Prostate gland (tissue), 2 donors: ENCODE results near the gene LTBP3. TPM values are rescaled to one million over a fixed set of nuclear protein-coding genes. Genes with fewer than 3 reads are reported as not detected.

Source experiments
- DNase-seq: peaks from one replicate; pipeline ENCODE4 v3.0.0-alpha.2; 2019; ENCODE audit warnings: low spot score
- H3K27ac ChIP-seq, 2 donors: fragments of 200-600 bp; sonication (generic); 2 replicates each; pipeline ENCODE4 v1.5.1; 2017 to 2019
- H3K27me3 ChIP-seq: fragments of 200-600 bp; sonication (generic); replicated peaks from 2 replicates; pipeline ENCODE4 v1.5.1; 2019; ENCODE audit not compliant: insufficient read depth
- H3K36me3 ChIP-seq, 2 donors: fragments of 200-600 bp; sonication (generic); 1 replicate in 1 of 2; 2 replicates in 1 of 2; pipeline versions ENCODE4 v1.5.1 to v1.8.1; 2017 to 2019
- H3K4me1 ChIP-seq: fragments of 200-600 bp; sonication (generic); replicated peaks from 2 replicates; pipeline ENCODE4 v1.5.1; 2019
- H3K4me3 ChIP-seq, 2 donors: fragments of 200-600 bp; sonication (generic); 2 replicates each; pipeline ENCODE4 v1.5.1; 2017 to 2019
- H3K9me3 ChIP-seq: fragments of 200-600 bp; sonication (generic); 2 replicates; pipeline ENCODE4 v1.5.1; 2017
- CTCF ChIP-seq, 4 experiments: fragments of 200-600 bp in 2 of 4; fragments of 450-650 bp in 2 of 4; sonication (generic) in 2 of 4; IDR thresholded peaks; 1 replicate in 3 of 4; 2 replicates in 1 of 4; pipeline ENCODE4 v1.5.1; 2016 to 2019; ENCODE audit warnings: antibody characterized with exemption in 4 of 4, mild to moderate bottlenecking in 2 of 4, moderate library complexity in 2 of 4
- POLR2A ChIP-seq: fragments of 450-650 bp; IDR thresholded peaks from one replicate; pipeline ENCODE4 v1.6.1; 2016; ENCODE audit warnings: antibody characterized with exemption, mild to moderate bottlenecking
- POLR2AphosphoS5 ChIP-seq: sonication (generic); formaldehyde crosslinking; IDR thresholded peaks from one replicate; pipeline ENCODE4 v1.6.1; 2017; ENCODE audit warnings: antibody characterized with exemption
- WGBS: methylation state at CpG from one replicate; pipeline ENCODE4 v1.1.5; 2018; 5-methylcytosine and 5-hydroxymethylcytosine counted together
- intact Hi-C: fragments of 100-400 bp; cut with DNase I; formaldehyde crosslinking; loops from one replicate; pipeline ENCODE4 v1.14.2; 2022
- total RNA-seq, 2 donors: library from RNA; depleted of rRNA; stranded (reverse); fragments of >200 nt; gene quantifications; one replicate each; pipeline ENCODE4 v1.1.0, GENCODE V29; 2016

Gene LTBP3
- total RNA-seq, 2 donors from 2014 or later: 220 to 234 TPM

DNA sequence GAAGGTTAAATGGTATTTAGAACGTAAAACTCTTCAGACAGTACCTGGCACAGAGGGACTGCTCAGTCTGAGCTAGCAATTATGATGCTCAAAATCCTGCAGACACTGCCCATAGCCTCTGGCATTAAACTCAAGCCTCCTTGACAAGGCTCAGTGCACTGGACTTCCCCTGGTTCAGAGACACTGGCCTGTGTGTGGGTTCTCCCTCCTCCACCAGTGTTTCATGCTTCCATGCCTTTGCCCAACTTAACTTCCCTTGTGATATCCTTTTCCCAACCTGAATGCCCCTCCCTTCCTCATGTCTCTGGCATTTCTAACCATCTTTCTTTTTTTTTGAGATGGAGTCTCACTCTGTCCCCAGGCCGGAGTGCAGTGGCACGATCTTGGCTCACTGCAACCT, 9.1 kb downstream of the LTBP3 start:
- WGBS: 96% methylated on average over 3 of the region's 3 CpGs
- no peak for TF ChIP-seq CTCF (IDR thresholded peaks at IDR 0.05)
- no peak for TF ChIP-seq POLR2AphosphoS5
- TF ChIP-seq POLR2A: no peak
- DNase-seq: no peak
- no peaks in the 10 kb centered on the region for H3K9me3 ChIP-seq
- H3K4me3 ChIP-seq: no peak overlapping the region
- H3K27me3 ChIP-seq: no peaks in the 10 kb centered on the region
- no peaks in the 10 kb centered on the region for H3K36me3 ChIP-seq
- intact Hi-C loops: no loop called here
- H3K27ac ChIP-seq: no peak overlapping the region
- H3K4me1 ChIP-seq: no peaks in the 10 kb centered on the region

DNA sequence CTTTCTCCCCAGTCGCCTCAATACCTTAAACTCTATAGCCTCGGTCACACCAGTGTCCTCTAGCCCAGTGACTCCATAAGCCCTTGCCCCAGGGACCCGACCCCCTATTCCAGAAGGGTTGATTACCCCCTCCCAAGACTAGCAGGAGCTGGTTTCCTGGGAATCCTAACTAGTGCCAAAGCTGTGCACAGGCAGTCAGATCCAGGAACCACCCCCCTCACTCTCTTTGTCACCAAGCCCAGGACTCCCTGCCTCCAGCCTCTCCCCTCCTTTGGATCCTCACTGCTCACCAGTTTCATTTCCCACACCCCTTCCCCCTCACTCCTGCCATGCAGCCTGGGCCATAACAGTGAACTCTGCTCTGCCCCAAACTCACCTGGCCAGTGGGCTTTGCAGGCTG, 9.8 kb downstream of the LTBP3 start:
- WGBS: 88% methylated on average over 3 of the region's 3 CpGs
- intact Hi-C loops: no loop called here
- Histone ChIP-seq H3K9me3 (no peaks in the 10 kb centered on the region), H3K27ac (no peak overlapping the region), H3K36me3 (no peaks in the 10 kb centered on the region), H3K27me3 (no peaks in the 10 kb centered on the region), H3K4me1 (no peaks in the 10 kb centered on the region), H3K4me3 (no peak overlapping the region)
- TF ChIP-seq POLR2A: no peak
- TF ChIP-seq POLR2AphosphoS5: no peak
- no peak for TF ChIP-seq CTCF (IDR thresholded peaks at IDR 0.05)
- DNase-seq: no peak

DNA sequence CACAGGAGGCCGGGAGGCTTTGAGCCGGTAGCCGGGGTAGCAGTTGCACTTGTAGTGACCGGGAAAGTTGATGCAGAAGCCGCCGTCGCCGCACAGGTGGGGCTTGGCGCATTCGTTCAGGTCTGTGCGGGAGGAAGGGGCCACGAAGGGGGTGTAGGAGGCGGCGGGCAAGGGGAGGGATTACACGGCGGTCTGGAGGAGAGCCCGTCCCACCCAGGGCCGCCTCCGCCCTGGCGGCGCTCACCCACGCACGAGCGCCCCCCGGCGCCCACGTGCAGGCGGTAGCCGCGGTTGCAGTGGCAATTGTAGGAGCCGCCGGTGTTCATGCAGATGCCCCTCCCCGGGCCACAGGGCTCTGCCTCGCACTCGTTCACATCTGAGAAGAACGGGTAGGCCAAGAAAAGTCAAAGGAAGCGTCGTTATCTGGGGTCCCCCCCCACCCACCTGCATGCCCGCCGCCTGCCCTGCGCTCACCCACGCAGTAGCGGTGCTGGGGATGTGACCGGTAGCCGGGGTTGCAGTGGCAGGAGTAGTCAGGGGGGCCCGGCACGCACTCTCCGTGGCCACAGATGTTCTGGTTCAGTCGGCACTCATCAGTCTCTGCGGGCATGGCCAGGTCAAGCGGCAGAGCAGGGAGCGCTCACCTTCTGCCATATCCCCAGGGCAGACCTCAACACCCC, 10.6 kb downstream of the LTBP3 start:
- no peaks in the 10 kb centered on the region for H3K36me3 ChIP-seq
- no peak for TF ChIP-seq CTCF (IDR thresholded peaks at IDR 0.05)
- no peak for TF ChIP-seq POLR2A
- no peak for TF ChIP-seq POLR2AphosphoS5
- no peaks in the 10 kb centered on the region for H3K4me1 ChIP-seq
- no peak overlapping the region for H3K4me3 ChIP-seq
- no peak overlapping the region for H3K27ac ChIP-seq
- no peak for DNase-seq
- 80% methylated on average over 52 of the region's 52 CpGs for WGBS
- H3K9me3 ChIP-seq: no peaks in the 10 kb centered on the region
- intact Hi-C loops: no loop called here
- no peaks in the 10 kb centered on the region for H3K27me3 ChIP-seq

- Histone ChIP-seq H3K4me1 (peaks cover 6% of the 10 kb centered on the region), H3K4me3 (peak overlapping the region; percentile 25 to 33), H3K27ac (peak overlapping the region; percentile 69 to 76), H3K9me3 (no peaks in the 10 kb centered on the region), H3K36me3 (no peaks in the 10 kb centered on the region), H3K27me3 (no peaks in the 10 kb centered on the region)
- intact Hi-C loops: no loop called here
- TF ChIP-seq CTCF (IDR thresholded peaks at IDR 0.05) (peak in 1 of 4 experiments; percentile 25), POLR2AphosphoS5 (peak; percentile 37), POLR2A (peak; percentile 48)
- peak; percentile 94 for DNase-seq
- WGBS: 33% methylated on average over 51 of the region's 64 CpGs
These were observed 11.8 kb downstream of the LTBP3 start for GRCh38 chr11:65546217-65546958.

- Histone ChIP-seq H3K4me3 (no peak overlapping the region), H3K27me3 (no peaks in the 10 kb centered on the region), H3K9me3 (no peaks in the 10 kb centered on the region), H3K27ac (peak overlapping the region; percentile 69 to 76), H3K4me1 (peaks cover 10% of the 10 kb centered on the region), H3K36me3 (no peaks in the 10 kb centered on the region)
- intact Hi-C loops: no loop called here
- no peak for DNase-seq
- no peak for TF ChIP-seq CTCF (IDR thresholded peaks at IDR 0.05)
- no peak for TF ChIP-seq POLR2A
- TF ChIP-seq POLR2AphosphoS5: no peak
- WGBS: 66% methylated on average over 4 of the region's 4 CpGs
These were observed 12.3 kb downstream of the LTBP3 start for GRCh38 chr11:65545853-65546216.
